GM23338 (cell line): ENCODE data around the gene MAPRE2. TPM values are rescaled to one million over a fixed set of nuclear protein-coding genes. Genes with fewer than 3 reads are reported as not detected.

ENCODE experiments used
- ATAC-seq: fragments of 200-7000 bp; cut with Tn5 transposase; 3 replicates; pipeline ENCODE4 v1.9.1; 2020
- DNase-seq: peaks from one replicate; pipeline ENCODE4 v3.0.0-alpha.2; 2015; ENCODE audit warnings: low spot score
- H2AFZ ChIP-seq: fragments of 200-600 bp; sonication (generic); 2 replicates; pipeline ENCODE4 v1.8.0; 2016; ENCODE audit warnings: antibody characterized with exemption, mild to moderate bottlenecking, moderate library complexity
- H3F3A ChIP-seq: fragments of 200-600 bp; sonication (generic); replicated peaks from 2 replicates; pipeline ENCODE4 v1.8.0; 2017; ENCODE audit warnings: antibody characterized with exemption, mixed run types, low read depth
- H3K27ac ChIP-seq: fragments of 200-600 bp; sonication (generic); 2 replicates; pipeline ENCODE4 v1.6.1; 2016; ENCODE audit warnings: low read depth
- H3K27me3 ChIP-seq: fragments of 200-600 bp; sonication (generic); 2 replicates; pipeline ENCODE4 v1.8.0; 2016; ENCODE audit warnings: mild to moderate bottlenecking, mixed run types, moderate library complexity; ENCODE audit not compliant: insufficient read depth
- H3K36me3 ChIP-seq: fragments of 200-600 bp; sonication (generic); 2 replicates; pipeline ENCODE4 v1.8.0; 2016; ENCODE audit warnings: mild to moderate bottlenecking; ENCODE audit not compliant: insufficient read depth
- H3K4me1 ChIP-seq: fragments of 200-600 bp; sonication (generic); 2 replicates; pipeline ENCODE4 v1.8.0; 2016; ENCODE audit warnings: mild to moderate bottlenecking, moderate library complexity; ENCODE audit not compliant: insufficient read depth
- H3K4me2 ChIP-seq: fragments of 200-600 bp; sonication (generic); 2 replicates; pipeline ENCODE4 v1.7.1; 2017; ENCODE audit warnings: mixed run types
- H3K4me3 ChIP-seq: fragments of 200-600 bp; sonication (generic); 2 replicates; pipeline ENCODE4 v1.6.1; 2016; ENCODE audit warnings: mixed run types
- H3K79me2 ChIP-seq: fragments of 200-600 bp; sonication (generic); replicated peaks from 2 replicates; pipeline ENCODE4 v1.8.0; 2017; ENCODE audit warnings: mild to moderate bottlenecking; ENCODE audit not compliant: insufficient read depth
- H3K9me2 ChIP-seq: fragments of 200-600 bp; sonication (generic); 2 replicates; pipeline ENCODE4 v1.8.0; 2017; ENCODE audit not compliant: insufficient read depth
- H4K20me1 ChIP-seq: fragments of 200-600 bp; sonication (generic); replicated peaks from 2 replicates; pipeline ENCODE4 v1.8.0; 2017; ENCODE audit warnings: mild to moderate bottlenecking; ENCODE audit not compliant: insufficient read depth
- H3K27ac Mint-ChIP-seq: 2 replicates; pipeline ENCODE4 v1.8.0; 2020; ENCODE audit warnings: inconsistent platforms, mild to moderate bottlenecking, moderate library complexity, mixed read lengths
- H3K27me3 Mint-ChIP-seq: 3 replicates; pipeline ENCODE4 v1.8.0; 2022; ENCODE audit warnings: low read depth, mild to moderate bottlenecking, moderate library complexity, mixed read lengths, inconsistent platforms; ENCODE audit not compliant: insufficient read depth, poor library complexity
- H3K36me3 Mint-ChIP-seq: 3 replicates; pipeline ENCODE4 v1.8.0; 2021; ENCODE audit warnings: low read depth, mild to moderate bottlenecking, inconsistent platforms, moderate library complexity, mixed read lengths
- H3K4me1 Mint-ChIP-seq: 3 replicates; pipeline ENCODE4 v1.8.0; 2020; ENCODE audit warnings: mild to moderate bottlenecking, inconsistent platforms, mixed read lengths
- H3K4me3 Mint-ChIP-seq: 3 replicates; pipeline ENCODE4 v1.8.0; 2021; ENCODE audit warnings: moderate library complexity, mild to moderate bottlenecking, inconsistent platforms, mixed read lengths
- H3K9me3 Mint-ChIP-seq: 3 replicates; pipeline ENCODE4 v1.8.0; 2020; ENCODE audit warnings: moderate library complexity, mild to moderate bottlenecking, inconsistent platforms, mixed read lengths
- CREB1 ChIP-seq: fragments of 250-450 bp; sonication (Bioruptor Pico); IDR thresholded peaks from 2 replicates; pipeline ENCODE4 v1.5.0; 2020; ENCODE audit warnings: low read depth, mild to moderate bottlenecking, moderate library complexity
- ETS1 ChIP-seq: IDR thresholded peaks from 2 replicates; pipeline ENCODE4 v1.6.1; 2016; ENCODE audit warnings: antibody characterized with exemption
- EZH2 ChIP-seq: fragments of 200-600 bp; sonication (generic); IDR thresholded peaks from one replicate; pipeline ENCODE4 v1.8.0; 2017; ENCODE audit warnings: antibody characterized with exemption, mild to moderate bottlenecking, low read depth; ENCODE audit not compliant: unreplicated experiment
- EZH2phosphoT487 ChIP-seq: fragments of 200-600 bp; sonication (generic); IDR thresholded peaks from one replicate; pipeline ENCODE4 v1.8.1; 2018; ENCODE audit warnings: antibody characterized with exemption; ENCODE audit not compliant: unreplicated experiment
- JUNB ChIP-seq: IDR thresholded peaks from one replicate; pipeline ENCODE4 v1.6.1; 2016; ENCODE audit warnings: antibody characterized with exemption; ENCODE audit not compliant: unreplicated experiment
- NANOG ChIP-seq: IDR thresholded peaks from 2 replicates; pipeline ENCODE4 v1.6.1; 2016; ENCODE audit warnings: antibody characterized with exemption, borderline replicate concordance
- POLR2AphosphoS5 ChIP-seq: IDR thresholded peaks from 2 replicates; pipeline ENCODE4 v1.6.1; 2016; ENCODE audit warnings: antibody characterized with exemption, low read depth
- REST ChIP-seq: IDR thresholded peaks from one replicate; pipeline ENCODE4 v1.6.1; 2018; ENCODE audit warnings: antibody characterized with exemption; ENCODE audit not compliant: unreplicated experiment
- STAT1 ChIP-seq: IDR thresholded peaks from one replicate; pipeline ENCODE4 v1.6.1; 2016; ENCODE audit warnings: antibody characterized with exemption; ENCODE audit not compliant: unreplicated experiment
- ZNF114 ChIP-seq: fragments of 250-450 bp; sonication (Bioruptor Pico); IDR thresholded peaks from 2 replicates; pipeline ENCODE4 v1.5.0; 2020; ENCODE audit warnings: mild to moderate bottlenecking, moderate library complexity
- ZNF331 ChIP-seq: fragments of 250-450 bp; sonication (Bioruptor Pico); IDR thresholded peaks from 2 replicates; pipeline ENCODE4 v1.5.0; 2020; ENCODE audit warnings: low read depth, mild to moderate bottlenecking, moderate library complexity
- ZNF462 ChIP-seq: fragments of 250-450 bp; sonication (Bioruptor Pico); IDR thresholded peaks from 2 replicates; pipeline ENCODE4 v1.5.0; 2020; ENCODE audit warnings: mild to moderate bottlenecking, moderate library complexity
- polyA plus RNA-seq: library from polyadenylated mRNA; unstranded; fragments of >200 nt; fragmentation: Nextera tagmentation; extraction: Ambion mirVana; gene quantifications from 2 replicates; pipeline ENCODE4 v1.2.1, GENCODE V29; 2016
- total RNA-seq: library from RNA; depleted of rRNA; stranded (reverse); fragments of >200 nt; shearing (Covaris generic); gene quantifications from 2 replicates; pipeline ENCODE4 v1.2.3, GENCODE V29; 2014
- TF ChIP-seq, protein P1 (sequence below), 2 experiments: fragments of 200-600 bp in 1 of 2; sonication (generic) in 1 of 2; conservative IDR thresholded peaks; 2 replicates each; pipeline versions ENCODE4 v1.5.1 to v1.6.1; 2016 to 2017; ENCODE audit warnings: antibody characterized with exemption in 2 of 2, low read depth in 2 of 2, mild to moderate bottlenecking in 2 of 2, moderate library complexity in 1 of 2

The MAPRE2 gene
- total and polyA plus RNA-seq, 2 experiments from 2014 or later, result 17.8 to 40.4 TPM

GRCh38 chr18:35192415-35192814 lies 151.2 kb downstream of the MAPRE2 start:
- Histone ChIP-seq H3K79me2 (no peaks in the 10 kb centered on the region), H3K27ac (no peak overlapping the region), H3K9me2 (peaks cover 1% of the 10 kb centered on the region; the same call in 1 of the 2 replicates), H3K4me2 (0 out of 2 replicates have a peak overlapping the region, but pooled peaks have one; percentile 28), H3K4me1 (peaks cover 49% of the 10 kb centered on the region), H3K27me3 (no peaks in the 10 kb centered on the region), H3K4me3 (no peak overlapping the region), H3F3A (0 out of 2 replicates have a peak, but pooled peaks cover 9% of the 10 kb centered on the region), H2AFZ (peak overlapping the region; percentile 29; the same call in 1 of the 2 replicates), H4K20me1 (no peaks in the 10 kb centered on the region), H3K36me3 (no peaks in the 10 kb centered on the region)
- DNase-seq (no peak), ATAC-seq (no peak)
- H3K36me3 Mint-ChIP-seq, result no peaks in the 10 kb centered on the region
- no peak overlapping the region for H3K4me3 Mint-ChIP-seq
- no peak for TF ChIP-seq ETS1
- TF ChIP-seq NANOG, result no peak
- no peak for TF ChIP-seq STAT1
- TF ChIP-seq EZH2, result no peak
- no peak for TF ChIP-seq ZNF462 (CRISPR knock-in tag)
- no peak for TF ChIP-seq ZNF114 (CRISPR knock-in tag)
- TF ChIP-seq EZH2phosphoT487, result no peak
- TF ChIP-seq, protein P1, sequence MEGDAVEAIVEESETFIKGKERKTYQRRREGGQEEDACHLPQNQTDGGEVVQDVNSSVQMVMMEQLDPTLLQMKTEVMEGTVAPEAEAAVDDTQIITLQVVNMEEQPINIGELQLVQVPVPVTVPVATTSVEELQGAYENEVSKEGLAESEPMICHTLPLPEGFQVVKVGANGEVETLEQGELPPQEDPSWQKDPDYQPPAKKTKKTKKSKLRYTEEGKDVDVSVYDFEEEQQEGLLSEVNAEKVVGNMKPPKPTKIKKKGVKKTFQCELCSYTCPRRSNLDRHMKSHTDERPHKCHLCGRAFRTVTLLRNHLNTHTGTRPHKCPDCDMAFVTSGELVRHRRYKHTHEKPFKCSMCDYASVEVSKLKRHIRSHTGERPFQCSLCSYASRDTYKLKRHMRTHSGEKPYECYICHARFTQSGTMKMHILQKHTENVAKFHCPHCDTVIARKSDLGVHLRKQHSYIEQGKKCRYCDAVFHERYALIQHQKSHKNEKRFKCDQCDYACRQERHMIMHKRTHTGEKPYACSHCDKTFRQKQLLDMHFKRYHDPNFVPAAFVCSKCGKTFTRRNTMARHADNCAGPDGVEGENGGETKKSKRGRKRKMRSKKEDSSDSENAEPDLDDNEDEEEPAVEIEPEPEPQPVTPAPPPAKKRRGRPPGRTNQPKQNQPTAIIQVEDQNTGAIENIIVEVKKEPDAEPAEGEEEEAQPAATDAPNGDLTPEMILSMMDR (conservative IDR thresholded peaks at IDR 0.05; ENCODE audit: low read depth in 2 of 2), result no peak
- no peak for TF ChIP-seq JUNB
- TF ChIP-seq ZNF331 (CRISPR knock-in tag), result no peak
- TF ChIP-seq CREB1, result no peak
- no peak for TF ChIP-seq POLR2AphosphoS5
- TF ChIP-seq REST, result no peak
- no peak overlapping the region for H3K27ac Mint-ChIP-seq
- no peaks in the 10 kb centered on the region for H3K9me3 Mint-ChIP-seq
- peaks cover 2% of the 10 kb centered on the region for H3K27me3 Mint-ChIP-seq
- H3K4me1 Mint-ChIP-seq, result peaks cover 51% of the 10 kb centered on the region
